Fibroblast of the aortic adventitia (primary cell): ENCODE measurements around the gene HMX2. TPM values are rescaled to one million over a fixed set of nuclear protein-coding genes. Genes with fewer than 3 reads are reported as not detected.

Experiments used
- DNase-seq: peaks from one replicate; pipeline ENCODE4 v3.0.0-alpha.2; 2010; ENCODE audit warnings: low read depth
- H3K4me3 ChIP-seq: 2 replicates; pipeline ENCODE4 v1.5.1; 2011; ENCODE audit warnings: low read depth, mild to moderate bottlenecking, control low read depth, low read length, moderate library complexity
- total RNA-seq: library from RNA; depleted of rRNA; stranded (reverse); fragments of >200 nt; gene quantifications from 2 replicates; pipeline ENCODE4 v1.2.3, GENCODE V29; 2012; ENCODE audit warnings: low replicate concordance
- TF ChIP-seq, protein P1 (sequence below): IDR thresholded peaks from 2 replicates; pipeline ENCODE4 v1.5.1; 2011; ENCODE audit warnings: mild to moderate bottlenecking, low read length, control low read depth, inconsistent platforms; ENCODE audit not compliant: insufficient read depth

The HMX2 gene
- total RNA-seq, 1 donor = not detected

- TF ChIP-seq, protein P1, sequence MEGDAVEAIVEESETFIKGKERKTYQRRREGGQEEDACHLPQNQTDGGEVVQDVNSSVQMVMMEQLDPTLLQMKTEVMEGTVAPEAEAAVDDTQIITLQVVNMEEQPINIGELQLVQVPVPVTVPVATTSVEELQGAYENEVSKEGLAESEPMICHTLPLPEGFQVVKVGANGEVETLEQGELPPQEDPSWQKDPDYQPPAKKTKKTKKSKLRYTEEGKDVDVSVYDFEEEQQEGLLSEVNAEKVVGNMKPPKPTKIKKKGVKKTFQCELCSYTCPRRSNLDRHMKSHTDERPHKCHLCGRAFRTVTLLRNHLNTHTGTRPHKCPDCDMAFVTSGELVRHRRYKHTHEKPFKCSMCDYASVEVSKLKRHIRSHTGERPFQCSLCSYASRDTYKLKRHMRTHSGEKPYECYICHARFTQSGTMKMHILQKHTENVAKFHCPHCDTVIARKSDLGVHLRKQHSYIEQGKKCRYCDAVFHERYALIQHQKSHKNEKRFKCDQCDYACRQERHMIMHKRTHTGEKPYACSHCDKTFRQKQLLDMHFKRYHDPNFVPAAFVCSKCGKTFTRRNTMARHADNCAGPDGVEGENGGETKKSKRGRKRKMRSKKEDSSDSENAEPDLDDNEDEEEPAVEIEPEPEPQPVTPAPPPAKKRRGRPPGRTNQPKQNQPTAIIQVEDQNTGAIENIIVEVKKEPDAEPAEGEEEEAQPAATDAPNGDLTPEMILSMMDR = no peak
- no peak for DNase-seq
- no peak overlapping the region for H3K4me3 ChIP-seq
Observed at GRCh38 chr10:123143825-123144168, 4.1 kb upstream of the HMX2 start.

DNA sequence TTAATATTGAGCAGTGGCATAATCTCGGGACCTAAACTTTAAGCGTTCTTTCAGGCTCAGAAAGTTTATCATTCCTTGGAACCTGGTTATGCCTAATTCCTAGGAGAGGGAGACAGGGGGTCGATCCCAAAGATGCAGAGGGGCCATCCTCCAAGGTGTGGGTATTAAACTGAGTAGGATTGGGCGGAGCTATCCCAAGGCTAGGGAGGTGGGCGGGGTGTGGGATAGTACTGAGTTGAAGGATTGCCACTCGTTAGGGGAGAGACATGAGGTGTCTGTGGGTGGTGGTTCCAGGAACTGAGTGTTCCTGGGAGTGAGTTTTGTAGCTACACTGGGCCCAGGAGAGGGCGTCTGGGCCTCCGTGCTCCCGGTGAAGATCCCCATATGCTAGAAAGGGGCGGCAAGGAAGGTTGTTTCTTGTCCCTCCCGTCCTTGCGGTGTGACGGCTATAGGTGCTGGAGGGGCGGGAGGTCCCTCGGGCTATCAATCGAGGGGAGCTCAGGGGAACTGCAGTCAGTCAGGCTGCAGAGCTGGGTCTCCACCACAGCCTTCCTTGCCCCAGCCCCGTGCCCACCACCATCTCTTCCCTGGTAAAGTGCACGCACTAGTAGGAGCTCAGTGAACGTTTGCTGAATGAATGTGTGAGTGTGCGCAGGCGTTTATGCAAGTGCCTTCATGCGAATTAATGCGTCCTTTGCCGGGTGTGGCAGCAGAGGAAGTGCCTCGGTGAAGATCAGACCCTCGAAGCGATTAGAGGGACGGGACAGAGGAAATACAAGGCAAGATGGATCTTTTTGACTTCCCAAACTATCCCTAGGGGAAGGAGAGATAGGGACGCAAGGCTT lies 3.0 kb upstream of the HMX2 start:
- H3K4me3 ChIP-seq = no peak overlapping the region
- TF ChIP-seq, protein P1 = peak; percentile 17
- no peak for DNase-seq

- DNase-seq = no peak
- TF ChIP-seq, protein P1 = no peak
- H3K4me3 ChIP-seq = no peak overlapping the region
Observed at GRCh38 chr10:123145542-123146012, 2.4 kb upstream of the HMX2 start.

GRCh38 chr10:123146013-123146893 lies 1.7 kb upstream of the HMX2 start:
- H3K4me3 ChIP-seq = no peak overlapping the region
- no peak for DNase-seq
- TF ChIP-seq, protein P1 = no peak

GRCh38 chr10:123146894-123147634 lies 872 bp upstream of the HMX2 start:
- no peak for DNase-seq
- TF ChIP-seq, protein P1 = no peak
- no peak overlapping the region for H3K4me3 ChIP-seq

GRCh38 chr10:123148414-123149161 lies 652 bp downstream of the HMX2 start:
- DNase-seq = no peak
- no peak overlapping the region for H3K4me3 ChIP-seq
- TF ChIP-seq, protein P1 = no peak
